ENCODE data around the gene PTPRK.

PTPRK gene

DNA sequence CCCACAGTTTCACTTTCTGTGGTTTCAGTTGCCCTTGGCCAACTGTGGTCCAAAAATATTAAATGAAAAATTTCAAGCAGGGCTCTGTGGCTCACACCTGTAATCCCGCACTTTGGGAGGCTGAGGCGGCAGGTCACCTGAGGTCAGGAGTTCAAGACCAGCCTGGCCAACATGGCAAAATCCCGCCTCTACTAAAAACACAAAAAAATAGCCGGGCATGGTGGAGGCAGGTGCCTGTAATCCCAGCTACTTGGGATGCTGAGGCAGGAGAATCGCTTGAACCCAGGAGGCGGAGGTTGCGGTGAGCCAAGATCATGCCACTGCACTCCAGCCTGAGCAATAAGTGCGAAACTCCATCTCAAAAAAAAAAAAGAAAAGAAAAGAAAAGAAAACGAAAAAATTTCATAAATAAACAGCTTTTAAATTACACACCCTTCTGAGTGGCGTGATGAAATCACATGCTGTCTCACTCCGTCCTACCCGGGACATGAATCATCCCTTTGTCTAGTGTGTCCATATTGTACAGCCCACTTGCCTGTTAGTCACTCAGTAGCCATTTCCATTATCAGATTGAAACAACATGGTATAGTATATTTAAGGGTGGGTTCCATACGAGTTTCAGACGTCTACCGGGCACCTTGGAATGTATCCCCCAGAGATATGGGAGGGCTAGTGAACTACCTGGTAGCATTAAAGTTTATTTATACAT is 11.7 kb downstream of the PTPRK start:
- TF ChIP-seq, protein P1, sequence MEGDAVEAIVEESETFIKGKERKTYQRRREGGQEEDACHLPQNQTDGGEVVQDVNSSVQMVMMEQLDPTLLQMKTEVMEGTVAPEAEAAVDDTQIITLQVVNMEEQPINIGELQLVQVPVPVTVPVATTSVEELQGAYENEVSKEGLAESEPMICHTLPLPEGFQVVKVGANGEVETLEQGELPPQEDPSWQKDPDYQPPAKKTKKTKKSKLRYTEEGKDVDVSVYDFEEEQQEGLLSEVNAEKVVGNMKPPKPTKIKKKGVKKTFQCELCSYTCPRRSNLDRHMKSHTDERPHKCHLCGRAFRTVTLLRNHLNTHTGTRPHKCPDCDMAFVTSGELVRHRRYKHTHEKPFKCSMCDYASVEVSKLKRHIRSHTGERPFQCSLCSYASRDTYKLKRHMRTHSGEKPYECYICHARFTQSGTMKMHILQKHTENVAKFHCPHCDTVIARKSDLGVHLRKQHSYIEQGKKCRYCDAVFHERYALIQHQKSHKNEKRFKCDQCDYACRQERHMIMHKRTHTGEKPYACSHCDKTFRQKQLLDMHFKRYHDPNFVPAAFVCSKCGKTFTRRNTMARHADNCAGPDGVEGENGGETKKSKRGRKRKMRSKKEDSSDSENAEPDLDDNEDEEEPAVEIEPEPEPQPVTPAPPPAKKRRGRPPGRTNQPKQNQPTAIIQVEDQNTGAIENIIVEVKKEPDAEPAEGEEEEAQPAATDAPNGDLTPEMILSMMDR (conservative IDR thresholded peaks at IDR 0.05): no peak
- no peak for TF ChIP-seq ZFX (IDR thresholded peaks at IDR 0.05)

DNA sequence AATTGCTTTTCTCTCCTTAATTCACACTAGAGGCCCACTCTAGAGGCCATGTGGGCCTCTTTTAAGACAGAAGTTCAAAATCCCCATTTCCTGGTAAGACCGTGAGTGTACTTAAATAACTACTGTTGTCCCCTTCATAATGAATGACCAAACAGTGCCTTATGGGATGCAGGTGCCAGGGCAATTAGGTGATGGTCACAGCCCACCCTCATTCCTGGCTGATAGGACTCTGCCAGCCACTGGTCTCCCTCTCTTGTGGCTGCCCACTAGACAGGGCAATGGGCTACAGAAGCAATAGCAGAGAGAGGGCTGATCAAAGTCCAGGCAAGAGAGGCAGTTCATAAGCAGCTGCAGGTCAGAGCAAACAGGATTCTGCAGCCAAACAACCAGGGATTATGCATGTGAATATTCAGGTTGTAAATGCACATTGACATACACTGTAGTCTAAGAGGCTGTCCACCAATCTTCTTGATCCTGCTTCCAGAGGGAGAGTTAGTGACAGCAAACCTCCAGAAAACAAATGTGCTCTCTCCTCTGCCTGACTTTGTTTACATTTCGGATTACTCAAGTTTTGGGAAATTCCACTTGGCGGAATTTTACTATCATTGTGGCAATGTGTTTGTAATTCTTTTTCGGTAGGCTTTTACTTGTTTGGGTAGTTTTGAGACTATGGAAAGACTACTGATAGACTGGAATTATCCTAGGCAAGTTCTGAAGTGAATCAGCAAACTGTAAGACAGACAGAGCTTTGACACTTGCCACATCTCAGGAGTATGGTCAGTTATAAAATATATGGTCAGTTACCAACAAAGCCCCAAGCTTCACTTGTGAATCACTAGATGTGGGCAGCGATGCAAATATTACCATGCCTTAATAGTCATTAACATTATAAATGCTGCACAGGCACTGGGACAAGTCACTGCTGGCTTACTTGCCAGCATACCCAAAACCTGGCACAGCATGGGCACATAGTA is 12.8 kb downstream of the PTPRK start:
- TF ChIP-seq, protein P1 (conservative IDR thresholded peaks at IDR 0.05): no peak
- no peak for TF ChIP-seq ZFX (IDR thresholded peaks at IDR 0.05)
- no peak overlapping the region for H3K27ac ChIP-seq

More for the DNA sequence above, 11.7 kb downstream of the PTPRK start:
- no peak overlapping the region for H3K27ac ChIP-seq

DNA sequence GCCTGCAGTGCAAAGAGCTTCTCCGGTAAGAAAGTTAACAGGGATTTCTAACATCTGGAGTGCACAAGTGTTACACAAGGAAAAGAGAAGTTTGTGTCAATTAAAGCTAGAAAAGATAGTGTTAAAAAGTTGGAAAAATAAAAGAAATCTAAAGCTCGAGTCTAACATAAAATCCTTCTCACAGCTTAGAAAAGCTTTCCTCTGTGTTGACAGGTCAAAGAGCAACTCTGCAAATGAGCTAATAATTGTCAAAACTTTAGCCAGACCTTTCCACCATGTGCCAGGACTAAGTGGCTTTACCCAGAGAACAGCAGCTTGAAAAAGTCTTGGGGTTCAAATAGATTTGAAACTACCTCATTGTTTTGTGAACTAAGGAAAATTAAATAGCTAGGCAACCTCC is 14.8 kb downstream of the PTPRK start:
- no peak overlapping the region for H3K27ac ChIP-seq
- TF ChIP-seq, protein P1 (conservative IDR thresholded peaks at IDR 0.05): no peak
- TF ChIP-seq ZFX (IDR thresholded peaks at IDR 0.05): no peak

DNA sequence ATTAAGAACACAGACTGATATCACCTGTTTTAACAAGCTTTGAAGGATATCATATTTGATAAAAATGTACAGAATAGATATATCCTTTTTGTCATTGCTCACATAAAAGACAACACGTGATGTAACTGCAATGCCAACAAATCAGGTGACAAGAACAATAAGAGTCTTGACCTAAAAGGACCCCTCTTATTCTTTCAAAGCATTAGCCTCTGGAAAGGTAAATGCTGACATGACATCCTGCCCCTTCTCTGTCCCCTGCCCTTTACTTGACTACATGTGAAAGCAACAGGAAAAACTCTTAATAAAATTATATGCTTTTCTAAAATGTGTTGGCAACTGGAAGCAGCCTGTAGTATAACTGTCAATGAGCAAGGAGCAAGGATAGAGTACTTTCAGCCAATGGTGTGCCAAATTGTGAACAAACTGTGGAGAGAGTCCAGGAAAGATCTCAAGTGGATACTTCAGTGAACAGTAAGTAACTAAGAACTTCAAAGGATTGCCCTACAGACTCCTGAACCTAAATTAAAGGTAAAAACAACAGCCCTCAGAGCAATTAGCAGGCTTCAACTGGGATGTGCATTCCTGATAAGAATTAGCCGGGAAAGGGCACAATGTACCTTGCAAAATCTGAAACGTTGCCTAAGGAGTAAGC is 16.3 kb downstream of the PTPRK start:
- no peak overlapping the region for H3K27ac ChIP-seq
- no peak for TF ChIP-seq ZFX (IDR thresholded peaks at IDR 0.05)
- TF ChIP-seq, protein P1 (conservative IDR thresholded peaks at IDR 0.05): no peak

DNA sequence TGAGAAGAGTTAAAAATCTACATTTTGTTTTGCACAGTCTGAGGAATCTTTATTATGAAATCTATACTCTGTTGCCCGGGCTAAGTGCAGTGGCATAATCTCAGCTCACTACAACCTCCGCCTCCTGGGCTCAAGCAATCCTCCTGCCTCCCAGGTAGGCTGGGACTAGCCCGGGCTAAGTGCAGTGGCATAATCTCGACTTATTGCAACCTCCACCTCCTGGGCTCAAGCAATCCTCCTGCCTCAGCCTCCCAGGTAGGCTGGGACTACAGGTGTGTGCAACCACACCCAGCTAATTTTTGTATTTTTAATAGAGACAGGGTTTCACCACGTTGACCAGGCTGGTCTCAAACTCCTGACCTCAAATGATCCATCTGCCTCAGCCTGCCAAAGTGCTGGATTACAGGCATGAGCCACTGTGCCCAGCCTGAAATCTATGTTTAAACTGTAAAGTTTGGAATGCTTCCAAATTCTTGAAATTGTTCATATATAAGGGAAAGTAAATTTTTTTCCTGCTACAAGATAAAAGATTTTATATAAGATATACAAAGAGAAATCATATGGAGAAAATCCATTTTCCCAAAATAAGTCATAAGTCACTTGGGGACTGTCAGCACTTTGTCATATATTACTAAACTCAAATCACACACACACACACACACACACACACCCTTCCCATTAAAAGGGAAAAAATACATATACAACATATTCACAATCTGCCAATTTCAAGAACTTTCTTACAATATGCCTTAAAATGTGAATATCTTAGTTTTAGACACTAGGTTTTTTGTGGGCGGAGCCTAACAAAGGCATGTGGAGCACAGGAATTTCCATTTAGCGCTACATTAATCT is 19.4 kb downstream of the PTPRK start:
- TF ChIP-seq ZFX (IDR thresholded peaks at IDR 0.05): no peak

DNA sequence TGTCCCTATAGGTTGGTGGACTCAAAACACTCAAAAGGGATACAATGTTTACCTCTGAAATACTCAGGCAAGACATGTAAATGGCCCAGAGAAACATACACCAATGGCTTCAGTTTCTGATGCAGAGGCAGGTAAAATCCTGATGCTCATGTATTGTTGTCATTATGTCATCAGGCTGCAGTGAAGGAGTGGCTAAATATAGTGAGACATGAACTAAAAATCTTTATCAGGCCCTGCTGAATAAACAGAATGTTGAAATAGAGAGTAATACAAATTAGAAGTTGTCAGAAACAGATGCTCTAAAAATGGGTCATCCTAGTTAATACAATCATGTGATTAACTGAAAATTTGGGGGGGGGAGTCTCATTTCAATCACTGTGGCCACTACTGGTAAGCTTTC is 20.4 kb downstream of the PTPRK start:
- TF ChIP-seq, protein P1 (conservative IDR thresholded peaks at IDR 0.05): no peak
- no peak for TF ChIP-seq ZFX (IDR thresholded peaks at IDR 0.05)
- no peak overlapping the region for H3K27ac ChIP-seq

More for the DNA sequence above, 19.4 kb downstream of the PTPRK start:
- H3K27ac ChIP-seq: no peak overlapping the region
